Astrocyte (in vitro differentiated cells and primary cell): Measurements from ENCODE around the gene PGF. TPM values are rescaled to one million over a fixed set of nuclear protein-coding genes. Genes with fewer than 3 reads are reported as not detected.

ENCODE experiments used
- DNase-seq: peaks from one replicate; pipeline ENCODE4 v3.0.0-alpha.2; 2010; ENCODE audit warnings: low read depth
- FAIRE-seq: peaks from 2 replicates; lab custom pipeline; 2011; peaks lifted over from hg19 to GRCh38; lab: Jason Lieb, UNC
- H2AFZ ChIP-seq: 2 replicates; pipeline ENCODE4 v1.6.0; 2012; ENCODE audit warnings: low read depth, low read length, inconsistent platforms
- H3K27ac ChIP-seq: 2 replicates; pipeline ENCODE4 v1.5.1; 2011; ENCODE audit warnings: low read depth, low read length, inconsistent platforms
- H3K27me3 ChIP-seq: 2 replicates; pipeline ENCODE4 v1.6.0; 2011; ENCODE audit warnings: low read length, inconsistent platforms; ENCODE audit not compliant: insufficient read depth
- H3K36me3 ChIP-seq: 2 replicates; pipeline ENCODE4 v1.5.1; 2011; ENCODE audit warnings: low read length, inconsistent platforms; ENCODE audit not compliant: insufficient read depth
- H3K4me1 ChIP-seq: 2 replicates; pipeline ENCODE4 v1.5.1; 2011; ENCODE audit warnings: low read length, inconsistent platforms; ENCODE audit not compliant: insufficient read depth
- H3K4me2 ChIP-seq: 2 replicates; pipeline ENCODE4 v1.6.0; 2012; ENCODE audit warnings: low read length, inconsistent platforms
- H3K4me3 ChIP-seq: 2 replicates; pipeline ENCODE4 v1.5.1; 2011; ENCODE audit warnings: low read depth, mild to moderate bottlenecking, low read length, inconsistent platforms; ENCODE audit not compliant: insufficient read depth
- H3K79me2 ChIP-seq: 2 replicates; pipeline ENCODE4 v1.6.0; 2012; ENCODE audit warnings: mild to moderate bottlenecking, low read length, inconsistent platforms; ENCODE audit not compliant: insufficient read depth
- H3K9ac ChIP-seq: 2 replicates; pipeline ENCODE4 v1.6.0; 2012; ENCODE audit warnings: mild to moderate bottlenecking, low read length, inconsistent platforms
- H3K9me3 ChIP-seq: 2 replicates; pipeline ENCODE4 v1.5.1; 2012; ENCODE audit warnings: low read depth, mild to moderate bottlenecking, low read length, inconsistent platforms; ENCODE audit not compliant: insufficient read depth
- H4K20me1 ChIP-seq: 2 replicates; pipeline ENCODE4 v1.6.0; 2012; ENCODE audit warnings: low read length, inconsistent platforms; ENCODE audit not compliant: insufficient read depth
- H3K27ac Mint-ChIP-seq: one replicate; pipeline ENCODE4 v1.8.0; 2021; ENCODE audit warnings: mild to moderate bottlenecking, mixed read lengths; ENCODE audit not compliant: unreplicated experiment
- H3K27me3 Mint-ChIP-seq: one replicate; pipeline ENCODE4 v1.8.0; 2021; ENCODE audit warnings: low read depth, mixed read lengths; ENCODE audit not compliant: unreplicated experiment
- H3K36me3 Mint-ChIP-seq: one replicate; pipeline ENCODE4 v1.8.0; 2021; ENCODE audit warnings: low read depth, mixed read lengths; ENCODE audit not compliant: unreplicated experiment
- H3K4me1 Mint-ChIP-seq: one replicate; pipeline ENCODE4 v1.8.0; 2021; ENCODE audit warnings: low read depth, mixed read lengths; ENCODE audit not compliant: unreplicated experiment
- H3K4me3 Mint-ChIP-seq: one replicate; pipeline ENCODE4 v1.8.0; 2021; ENCODE audit warnings: mild to moderate bottlenecking, moderate library complexity, mixed read lengths; ENCODE audit not compliant: unreplicated experiment
- H3K9me3 Mint-ChIP-seq: one replicate; pipeline ENCODE4 v1.8.0; 2021; ENCODE audit warnings: mild to moderate bottlenecking, mixed read lengths; ENCODE audit not compliant: unreplicated experiment
- EZH2 ChIP-seq: IDR thresholded peaks from 2 replicates; pipeline ENCODE4 v1.6.1; 2012; ENCODE audit warnings: mild to moderate bottlenecking, low read length, inconsistent platforms; ENCODE audit not compliant: insufficient read depth
- total RNA-seq: library from RNA; stranded (reverse); gene quantifications from 2 replicates; pipeline ENCODE4 v1.2.1, GENCODE V29; 2021
- TF ChIP-seq, protein P1 (sequence below): IDR thresholded peaks from 2 replicates; pipeline ENCODE4 v1.5.1; 2011; ENCODE audit warnings: low read depth, mild to moderate bottlenecking, inconsistent platforms, low read length, moderate library complexity; ENCODE audit not compliant: insufficient read depth

The PGF gene
- total RNA-seq, 1 donor from 2014 or later, result 3.5 TPM

DNA sequence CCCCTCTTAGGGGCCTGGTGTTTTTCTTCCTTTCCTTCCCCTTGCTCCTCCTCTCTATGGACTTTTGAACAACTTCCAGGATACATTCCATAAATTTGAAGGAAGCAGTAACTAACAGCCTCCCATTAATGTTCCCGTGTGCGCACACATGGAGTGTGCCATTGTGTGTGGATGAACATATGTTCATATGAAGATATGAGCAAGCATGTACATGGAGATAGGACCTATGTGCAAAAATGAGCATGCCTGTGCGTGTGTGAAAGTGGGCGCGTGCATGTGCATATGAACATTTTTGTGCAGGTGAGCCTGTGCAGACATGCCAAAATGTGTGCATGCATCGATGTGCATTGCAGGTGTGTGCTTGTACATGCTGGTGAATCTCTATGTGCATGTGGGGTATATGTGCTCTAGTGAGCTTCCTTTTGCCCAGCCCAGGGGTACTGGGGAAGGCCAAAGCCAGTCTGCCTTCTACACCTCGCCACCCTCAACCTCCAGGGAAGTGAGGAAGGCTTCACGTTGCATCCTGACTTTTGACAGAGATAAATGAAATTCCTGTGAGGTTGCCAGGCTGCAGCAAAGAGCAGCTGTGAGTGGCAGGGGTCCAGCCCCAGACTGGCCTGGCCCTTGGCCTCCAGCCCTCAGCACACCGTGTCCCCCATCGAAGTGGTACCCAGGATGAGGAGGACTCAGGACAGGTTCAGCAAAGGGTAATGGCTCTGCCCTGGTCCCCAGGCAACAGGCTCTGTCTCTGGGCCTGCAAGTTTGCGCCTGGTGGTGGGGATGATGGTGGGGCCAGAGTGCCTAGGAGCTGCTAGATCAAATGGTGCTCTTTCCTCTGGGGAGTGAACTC lies 21.1 kb upstream of the PGF start:
- Mint-ChIP-seq H3K4me3 (no peak overlapping the region), H3K27me3 (peaks cover 4% of the 10 kb centered on the region), H3K4me1 (peaks cover 12% of the 10 kb centered on the region), H3K27ac (no peak overlapping the region), H3K9me3 (no peaks in the 10 kb centered on the region), H3K36me3 (peaks cover 2% of the 10 kb centered on the region)
- Histone ChIP-seq H3K9ac (no peak overlapping the region), H3K27ac (no peak overlapping the region), H3K27me3 (no peaks in the 10 kb centered on the region), H3K79me2 (no peaks in the 10 kb centered on the region), H3K4me3 (no peak overlapping the region), H2AFZ (no peak overlapping the region), H3K9me3 (no peaks in the 10 kb centered on the region), H3K4me1 (peaks cover 23% of the 10 kb centered on the region), H3K4me2 (no peak overlapping the region), H3K36me3 (no peaks in the 10 kb centered on the region), H4K20me1 (no peaks in the 10 kb centered on the region)
- TF ChIP-seq EZH2, result no peak
- TF ChIP-seq, protein P1, sequence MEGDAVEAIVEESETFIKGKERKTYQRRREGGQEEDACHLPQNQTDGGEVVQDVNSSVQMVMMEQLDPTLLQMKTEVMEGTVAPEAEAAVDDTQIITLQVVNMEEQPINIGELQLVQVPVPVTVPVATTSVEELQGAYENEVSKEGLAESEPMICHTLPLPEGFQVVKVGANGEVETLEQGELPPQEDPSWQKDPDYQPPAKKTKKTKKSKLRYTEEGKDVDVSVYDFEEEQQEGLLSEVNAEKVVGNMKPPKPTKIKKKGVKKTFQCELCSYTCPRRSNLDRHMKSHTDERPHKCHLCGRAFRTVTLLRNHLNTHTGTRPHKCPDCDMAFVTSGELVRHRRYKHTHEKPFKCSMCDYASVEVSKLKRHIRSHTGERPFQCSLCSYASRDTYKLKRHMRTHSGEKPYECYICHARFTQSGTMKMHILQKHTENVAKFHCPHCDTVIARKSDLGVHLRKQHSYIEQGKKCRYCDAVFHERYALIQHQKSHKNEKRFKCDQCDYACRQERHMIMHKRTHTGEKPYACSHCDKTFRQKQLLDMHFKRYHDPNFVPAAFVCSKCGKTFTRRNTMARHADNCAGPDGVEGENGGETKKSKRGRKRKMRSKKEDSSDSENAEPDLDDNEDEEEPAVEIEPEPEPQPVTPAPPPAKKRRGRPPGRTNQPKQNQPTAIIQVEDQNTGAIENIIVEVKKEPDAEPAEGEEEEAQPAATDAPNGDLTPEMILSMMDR, result no peak
- DNase-seq, result no peak
- FAIRE-seq, result no peak

DNA sequence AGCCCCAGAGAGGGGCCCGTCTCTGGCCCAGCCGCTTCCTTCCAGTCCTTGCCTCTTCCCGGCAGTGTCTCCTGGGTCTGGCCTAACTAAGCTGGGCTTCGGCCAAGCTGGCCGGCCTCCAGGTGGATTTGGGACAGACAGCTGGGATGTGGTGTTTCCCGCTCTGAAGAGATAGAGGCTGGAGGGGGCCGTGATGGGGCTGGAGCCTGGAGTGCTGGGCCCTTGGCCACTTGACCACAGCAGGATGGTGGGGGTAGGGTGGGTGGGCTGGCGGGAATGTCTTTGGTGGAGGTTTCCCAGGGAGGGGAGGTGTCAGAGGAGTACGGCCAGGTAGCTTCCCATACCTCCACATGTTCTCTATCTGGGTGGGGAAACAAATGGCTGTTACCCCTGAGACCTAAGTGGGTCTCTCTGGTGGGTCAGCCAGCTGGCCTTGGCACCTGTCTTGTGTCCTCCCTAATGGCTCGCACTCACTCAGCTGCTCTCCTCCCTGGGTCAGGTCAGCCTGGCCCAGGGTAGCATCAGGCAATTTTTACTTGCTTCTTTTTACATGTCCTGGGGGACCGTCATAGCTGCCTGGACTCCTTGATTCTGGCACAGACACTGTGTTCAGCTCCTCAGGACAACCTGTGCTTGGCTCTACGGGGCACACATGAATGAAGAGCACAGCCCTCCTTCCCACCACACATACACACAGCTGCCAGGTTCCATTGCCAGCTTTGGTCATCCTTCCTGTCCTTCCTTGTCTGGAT lies 19.8 kb upstream of the PGF start:
- peaks cover 2% of the 10 kb centered on the region for H3K36me3 Mint-ChIP-seq
- Histone ChIP-seq H3K27me3 (peaks cover 2% of the 10 kb centered on the region), H4K20me1 (no peaks in the 10 kb centered on the region), H3K9ac (no peak overlapping the region), H3K4me1 (peaks cover 11% of the 10 kb centered on the region), H3K27ac (no peak overlapping the region), H3K4me3 (no peak overlapping the region), H2AFZ (no peak overlapping the region), H3K9me3 (no peaks in the 10 kb centered on the region), H3K36me3 (no peaks in the 10 kb centered on the region), H3K4me2 (no peak overlapping the region), H3K79me2 (no peaks in the 10 kb centered on the region)
- peaks cover 8% of the 10 kb centered on the region for H3K4me1 Mint-ChIP-seq
- no peak for FAIRE-seq
- H3K4me3 Mint-ChIP-seq, result no peak overlapping the region
- H3K9me3 Mint-ChIP-seq, result no peaks in the 10 kb centered on the region
- TF ChIP-seq EZH2, result no peak
- TF ChIP-seq, protein P1, result no peak
- H3K27me3 Mint-ChIP-seq, result peaks cover 5% of the 10 kb centered on the region
- H3K27ac Mint-ChIP-seq, result no peak overlapping the region
- DNase-seq, result no peak
